Neural progenitor cell (in vitro differentiated cells): ENCODE results near the gene IL1RL2. TPM values are rescaled to one million over a fixed set of nuclear protein-coding genes. Genes with fewer than 3 reads are reported as not detected.
A peak's percentile ranks its signal among the peaks of the same experiment; 100 is the strongest.

Experiments
- DNase-seq: peaks from one replicate; pipeline ENCODE4 v3.0.0-alpha.2; 2016; ENCODE audit warnings: low spot score
- H2AFZ ChIP-seq: fragments of 200-600 bp; sonication (generic); replicated peaks from 2 replicates; pipeline ENCODE4 v1.6.1; 2016; ENCODE audit warnings: antibody characterized with exemption
- H3F3A ChIP-seq: fragments of 200-600 bp; sonication (generic); 2 replicates; pipeline ENCODE4 v1.6.1; 2016; ENCODE audit warnings: antibody characterized with exemption, low read depth
- H3K27ac ChIP-seq: fragments of 200-600 bp; sonication (generic); 2 replicates; pipeline ENCODE4 v1.5.1; 2016; ENCODE audit warnings: mild to moderate bottlenecking
- H3K27me3 ChIP-seq: fragments of 200-600 bp; sonication (generic); 2 replicates; pipeline ENCODE4 v1.6.1; 2016; ENCODE audit warnings: mild to moderate bottlenecking, moderate library complexity
- H3K36me3 ChIP-seq: fragments of 200-600 bp; sonication (generic); 2 replicates; pipeline ENCODE4 v1.5.1; 2016
- H3K4me1 ChIP-seq: fragments of 200-600 bp; sonication (generic); 2 replicates; pipeline ENCODE4 v1.6.1; 2016; ENCODE audit warnings: mixed run types
- H3K4me2 ChIP-seq: fragments of 200-600 bp; sonication (generic); 2 replicates; pipeline ENCODE4 v1.6.1; 2016
- H3K4me3 ChIP-seq: fragments of 200-600 bp; sonication (generic); 2 replicates; pipeline ENCODE4 v1.5.1; 2016
- H3K79me2 ChIP-seq: fragments of 200-600 bp; sonication (generic); 2 replicates; pipeline ENCODE4 v1.6.1; 2016; ENCODE audit warnings: low read depth
- H3K9ac ChIP-seq: fragments of 200-600 bp; sonication (generic); 2 replicates; pipeline ENCODE4 v1.6.1; 2016
- H3K9me3 ChIP-seq: fragments of 200-600 bp; sonication (generic); 2 replicates; pipeline ENCODE4 v1.5.1; 2016; ENCODE audit warnings: low read depth
- H4K20me1 ChIP-seq: fragments of 200-600 bp; sonication (generic); 2 replicates; pipeline ENCODE4 v1.6.1; 2016; ENCODE audit warnings: low read depth
- H3K27ac Mint-ChIP-seq: 3 replicates; pipeline ENCODE4 v1.8.0; 2021; ENCODE audit warnings: mixed read lengths
- H3K27me3 Mint-ChIP-seq: 2 replicates; pipeline ENCODE4 v1.8.0; 2022; ENCODE audit warnings: low read depth, mild to moderate bottlenecking, inconsistent platforms, moderate library complexity, mixed read lengths; ENCODE audit not compliant: insufficient read depth
- H3K36me3 Mint-ChIP-seq: 3 replicates; pipeline ENCODE4 v1.8.0; 2021; ENCODE audit warnings: mixed read lengths
- H3K4me1 Mint-ChIP-seq: 3 replicates; pipeline ENCODE4 v1.8.0; 2021; ENCODE audit warnings: mixed read lengths
- H3K4me3 Mint-ChIP-seq: 3 replicates; pipeline ENCODE4 v1.8.0; 2021; ENCODE audit warnings: mild to moderate bottlenecking, moderate library complexity, mixed read lengths
- H3K9me3 Mint-ChIP-seq: 3 replicates; pipeline ENCODE4 v1.8.0; 2020; ENCODE audit warnings: mixed read lengths
- EZH2 ChIP-seq: fragments of 200-600 bp; sonication (generic); IDR thresholded peaks from 2 replicates; pipeline ENCODE4 v1.6.1; 2017; ENCODE audit warnings: antibody characterized with exemption, mild to moderate bottlenecking, moderate library complexity
- EZH2phosphoT487 ChIP-seq: fragments of 200-600 bp; sonication (generic); IDR thresholded peaks from 2 replicates; pipeline ENCODE4 v1.6.1; 2017; ENCODE audit warnings: antibody characterized with exemption
- total RNA-seq: library from RNA; depleted of rRNA; stranded (reverse); fragments of >200 nt; gene quantifications from 2 replicates; pipeline ENCODE4 v1.2.3, GENCODE V29; 2015; ENCODE audit warnings: low replicate concordance
- TF ChIP-seq, protein P1 (sequence below): fragments of 200-600 bp; sonication (generic); IDR thresholded peaks from 2 replicates; pipeline ENCODE4 v1.5.1; 2017; ENCODE audit warnings: antibody characterized with exemption, mild to moderate bottlenecking

IL1RL2 gene
- total RNA-seq, 1 donor from 2014 or later = not detected

DNA sequence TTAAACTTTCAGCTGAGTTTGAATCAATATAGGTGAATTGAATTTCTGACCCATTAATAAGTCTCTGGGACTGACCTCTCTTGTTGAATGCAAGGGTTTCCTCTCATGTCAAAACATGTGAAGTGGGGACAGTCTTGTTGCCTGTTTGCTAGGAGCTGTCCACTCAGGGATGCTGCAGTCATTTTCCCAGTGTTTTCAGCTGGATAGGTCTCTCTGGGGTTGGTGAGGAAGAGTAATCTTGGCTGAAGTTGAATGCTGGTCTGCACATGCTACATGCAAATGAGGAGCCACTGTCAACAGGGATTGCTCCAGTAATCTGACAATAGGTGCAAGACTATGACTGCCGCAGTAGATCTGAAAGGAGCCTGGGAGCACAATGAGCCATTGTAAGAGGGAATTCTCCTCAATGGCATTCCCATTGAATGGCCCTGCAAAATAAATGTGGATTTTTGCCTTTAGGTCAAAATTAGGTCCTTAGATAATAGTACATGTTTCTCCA is 90.4 kb downstream of the IL1RL2 start:
- Mint-ChIP-seq H3K27me3 (peaks cover 6% of the 10 kb centered on the region), H3K4me1 (peaks cover 12% of the 10 kb centered on the region), H3K9me3 (peaks cover 2% of the 10 kb centered on the region), H3K4me3 (no peak overlapping the region), H3K36me3 (no peaks in the 10 kb centered on the region), H3K27ac (no peak overlapping the region)
- no peaks in the 10 kb centered on the region for H3K9me3 ChIP-seq
- TF ChIP-seq EZH2phosphoT487 (no peak), EZH2 (no peak)
- TF ChIP-seq, protein P1, sequence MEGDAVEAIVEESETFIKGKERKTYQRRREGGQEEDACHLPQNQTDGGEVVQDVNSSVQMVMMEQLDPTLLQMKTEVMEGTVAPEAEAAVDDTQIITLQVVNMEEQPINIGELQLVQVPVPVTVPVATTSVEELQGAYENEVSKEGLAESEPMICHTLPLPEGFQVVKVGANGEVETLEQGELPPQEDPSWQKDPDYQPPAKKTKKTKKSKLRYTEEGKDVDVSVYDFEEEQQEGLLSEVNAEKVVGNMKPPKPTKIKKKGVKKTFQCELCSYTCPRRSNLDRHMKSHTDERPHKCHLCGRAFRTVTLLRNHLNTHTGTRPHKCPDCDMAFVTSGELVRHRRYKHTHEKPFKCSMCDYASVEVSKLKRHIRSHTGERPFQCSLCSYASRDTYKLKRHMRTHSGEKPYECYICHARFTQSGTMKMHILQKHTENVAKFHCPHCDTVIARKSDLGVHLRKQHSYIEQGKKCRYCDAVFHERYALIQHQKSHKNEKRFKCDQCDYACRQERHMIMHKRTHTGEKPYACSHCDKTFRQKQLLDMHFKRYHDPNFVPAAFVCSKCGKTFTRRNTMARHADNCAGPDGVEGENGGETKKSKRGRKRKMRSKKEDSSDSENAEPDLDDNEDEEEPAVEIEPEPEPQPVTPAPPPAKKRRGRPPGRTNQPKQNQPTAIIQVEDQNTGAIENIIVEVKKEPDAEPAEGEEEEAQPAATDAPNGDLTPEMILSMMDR = no peak
- H3K27ac ChIP-seq = no peak overlapping the region
- H3K36me3 ChIP-seq = no peaks in the 10 kb centered on the region
- peak; percentile 34 for DNase-seq
- H2AFZ ChIP-seq = no peak overlapping the region
- no peak overlapping the region for H3K4me2 ChIP-seq
- no peak overlapping the region for H3K9ac ChIP-seq
- no peaks in the 10 kb centered on the region for H3K79me2 ChIP-seq
- no peaks in the 10 kb centered on the region for H4K20me1 ChIP-seq
- H3F3A ChIP-seq = peaks cover 11% of the 10 kb centered on the region
- H3K27me3 ChIP-seq = no peaks in the 10 kb centered on the region
- H3K4me3 ChIP-seq = no peak overlapping the region
- H3K4me1 ChIP-seq = peaks cover 23% of the 10 kb centered on the region

- peak overlapping the region; percentile 21 for H3K4me2 ChIP-seq
- H3K79me2 ChIP-seq = no peaks in the 10 kb centered on the region
- H3K9ac ChIP-seq = no peak overlapping the region
- no peak overlapping the region for H3K4me3 Mint-ChIP-seq
- no peaks in the 10 kb centered on the region for H3K36me3 Mint-ChIP-seq
- H2AFZ ChIP-seq = no peak overlapping the region
- no peak overlapping the region for H3K4me3 ChIP-seq
- peaks cover 23% of the 10 kb centered on the region for H3K4me1 ChIP-seq
- peaks cover 6% of the 10 kb centered on the region for H3K27me3 Mint-ChIP-seq
- peaks cover 2% of the 10 kb centered on the region for H3K9me3 Mint-ChIP-seq
- no peaks in the 10 kb centered on the region for H3K9me3 ChIP-seq
- no peaks in the 10 kb centered on the region for H3K36me3 ChIP-seq
- peaks cover 11% of the 10 kb centered on the region for H3F3A ChIP-seq
- peaks cover 12% of the 10 kb centered on the region for H3K4me1 Mint-ChIP-seq
- DNase-seq = peak; percentile 25
- peak overlapping the region; percentile 32 for H3K27ac ChIP-seq
- TF ChIP-seq, protein P1 = no peak
- no peak for TF ChIP-seq EZH2
- no peak for TF ChIP-seq EZH2phosphoT487
- H3K27me3 ChIP-seq = no peaks in the 10 kb centered on the region
- no peak overlapping the region for H3K27ac Mint-ChIP-seq
- H4K20me1 ChIP-seq = no peaks in the 10 kb centered on the region
These were observed 92.0 kb downstream of the IL1RL2 start for GRCh38 chr2:102278720-102279390.

DNA sequence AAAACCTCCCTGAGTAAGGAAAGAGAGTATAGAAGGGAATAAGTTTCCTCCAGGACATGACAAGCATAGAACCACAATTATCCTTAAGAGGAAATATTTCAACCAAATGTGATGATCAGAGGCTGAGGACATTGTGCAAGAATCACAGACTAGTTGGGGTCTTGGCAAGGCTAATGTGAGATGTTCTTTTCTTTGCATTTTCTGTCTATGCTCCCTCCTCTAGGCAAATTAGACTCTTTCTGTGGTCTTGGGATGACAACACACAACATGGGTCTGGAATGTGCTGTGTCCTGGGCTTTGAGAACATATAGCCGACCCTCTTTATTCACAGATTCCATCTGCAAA is 92.5 kb downstream of the IL1RL2 start:
- Histone ChIP-seq H3K9me3 (no peaks in the 10 kb centered on the region), H3F3A (peaks cover 11% of the 10 kb centered on the region), H2AFZ (no peak overlapping the region), H3K27me3 (no peaks in the 10 kb centered on the region), H3K36me3 (no peaks in the 10 kb centered on the region), H3K79me2 (no peaks in the 10 kb centered on the region), H3K4me3 (no peak overlapping the region), H3K9ac (no peak overlapping the region), H3K4me2 (peak overlapping the region; percentile 21), H3K4me1 (peaks cover 23% of the 10 kb centered on the region), H4K20me1 (no peaks in the 10 kb centered on the region), H3K27ac (no peak overlapping the region)
- H3K9me3 Mint-ChIP-seq = peaks cover 2% of the 10 kb centered on the region
- H3K27ac Mint-ChIP-seq = no peak overlapping the region
- no peaks in the 10 kb centered on the region for H3K36me3 Mint-ChIP-seq
- no peak for DNase-seq
- TF ChIP-seq EZH2 (no peak), EZH2phosphoT487 (no peak)
- TF ChIP-seq, protein P1 = no peak
- H3K4me1 Mint-ChIP-seq = peaks cover 12% of the 10 kb centered on the region
- H3K27me3 Mint-ChIP-seq = peaks cover 6% of the 10 kb centered on the region
- no peak overlapping the region for H3K4me3 Mint-ChIP-seq
